Measurements from ENCODE around the gene FUT4. TPM values are rescaled to one million over a fixed set of nuclear protein-coding genes. Genes with fewer than 3 reads are reported as not detected.

FUT4 gene
- total and polyA plus RNA-seq, 2 experiments from 2014 or later, result 2.0 to 7.9 TPM

DNA sequence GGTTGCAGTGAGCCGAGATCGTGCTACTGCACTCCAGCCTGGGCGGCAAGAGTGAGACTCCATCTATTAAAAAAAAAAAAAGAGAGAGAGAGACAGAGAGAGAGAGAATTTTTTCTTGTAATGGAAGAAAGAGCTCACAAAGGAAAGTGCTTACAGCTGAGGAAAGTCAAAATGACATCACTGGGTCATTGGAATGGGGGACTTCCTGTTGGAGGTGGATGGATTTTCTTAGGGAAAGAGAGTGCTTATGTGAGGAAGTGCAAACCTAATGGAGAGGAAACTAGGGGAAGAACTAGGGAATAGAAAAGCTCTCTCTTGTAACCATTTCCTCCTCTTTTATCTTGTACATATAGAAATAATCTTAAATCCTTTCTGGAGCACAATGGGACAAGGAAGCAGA is 17.1 kb downstream of the FUT4 start:
- no peak overlapping the region for H2AFZ ChIP-seq
- H3K79me2 ChIP-seq (ENCODE audit: insufficient read depth), result peaks cover 5% of the 10 kb centered on the region; the same call in 1 of the 2 replicates
- TF ChIP-seq EZH2 (IDR thresholded peaks at IDR 0.05; ENCODE audit: insufficient read depth, poor library complexity, severe bottlenecking) (no peak), EZH2phosphoT487 (IDR thresholded peaks at IDR 0.05; ENCODE audit: insufficient read depth, low read depth) (no peak)
- no peaks in the 10 kb centered on the region for H4K20me1 ChIP-seq (ENCODE audit: insufficient read depth)
- no peak overlapping the region for H3K4me2 ChIP-seq (ENCODE audit: unreplicated experiment)
- H3K36me3 ChIP-seq (ENCODE audit: low read depth), result no peaks in the 10 kb centered on the region
- no peaks in the 10 kb centered on the region for H3K9me3 ChIP-seq (ENCODE audit: low read depth)
- H3F3A ChIP-seq (ENCODE audit: insufficient read depth), result peaks cover 46% of the 10 kb centered on the region
- no peaks in the 10 kb centered on the region for H3K27me3 ChIP-seq (replicated peaks; ENCODE audit: insufficient read depth)
- H3K4me3 ChIP-seq, result no peak overlapping the region
- no peaks in the 10 kb centered on the region for H3K9me2 ChIP-seq (ENCODE audit: insufficient read depth)
- DNase-seq, result no peak
- H3K9ac ChIP-seq, result no peak overlapping the region
- 100% methylated on average over 3 of the region's 3 CpGs for WGBS, 2 experiments (ENCODE audit: low coverage in 1 of 2, low lambda C conversion rate in 2 of 2, missing lambda C conversion rate in 2 of 2)
- H3K4me1 ChIP-seq (ENCODE audit: insufficient read depth), result peaks cover 51% of the 10 kb centered on the region
- in situ Hi-C loops (cut with MboI), result no loop called here
- H3K27ac ChIP-seq, result no peak overlapping the region

DNA sequence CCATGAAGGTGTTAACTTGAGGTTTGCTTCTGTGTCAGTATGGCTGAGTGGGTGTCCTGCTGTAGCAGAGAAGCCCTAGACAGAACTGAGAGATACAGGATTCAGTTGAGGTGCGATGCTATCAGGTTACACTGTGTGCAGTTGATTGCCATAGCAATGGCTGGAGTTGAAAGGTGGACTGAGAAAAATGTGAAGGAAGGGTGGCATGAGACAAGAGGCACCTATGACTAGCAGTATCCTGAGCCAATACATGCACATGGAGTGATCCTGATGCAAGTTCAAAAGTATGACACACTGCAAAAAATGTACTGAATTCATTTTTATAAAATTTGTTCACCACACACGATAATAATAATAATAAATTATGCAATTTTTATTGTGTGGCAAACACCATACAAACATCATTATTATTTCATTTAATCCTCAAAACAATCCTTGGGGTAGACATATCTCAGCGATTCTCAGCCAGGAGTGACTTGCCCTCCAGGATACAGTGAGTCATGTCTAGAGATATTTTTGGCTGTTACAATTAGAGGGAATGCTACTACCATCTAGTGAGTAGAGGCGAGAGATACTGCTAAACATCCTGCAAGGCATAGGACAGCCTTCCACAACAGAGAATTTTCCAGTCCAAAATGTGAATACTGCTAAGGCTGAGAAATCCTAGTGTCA is 19.6 kb downstream of the FUT4 start:
- H4K20me1 ChIP-seq (ENCODE audit: insufficient read depth), result no peaks in the 10 kb centered on the region
- TF ChIP-seq EZH2 (IDR thresholded peaks at IDR 0.05; ENCODE audit: insufficient read depth, poor library complexity, severe bottlenecking), result no peak
- TF ChIP-seq EZH2phosphoT487 (IDR thresholded peaks at IDR 0.05; ENCODE audit: insufficient read depth, low read depth), result no peak
- peak; percentile 90 for DNase-seq
- peaks cover 21% of the 10 kb centered on the region for H3F3A ChIP-seq (ENCODE audit: insufficient read depth)
- no peaks in the 10 kb centered on the region for H3K9me2 ChIP-seq (ENCODE audit: insufficient read depth)
- peak overlapping the region; percentile 77 for H3K27ac ChIP-seq
- 23 to 24% methylated on average over 4 of the region's 4 CpGs for WGBS, 2 experiments (ENCODE audit: low coverage in 1 of 2, low lambda C conversion rate in 2 of 2, missing lambda C conversion rate in 2 of 2)
- peak overlapping the region; percentile 52 for H3K9ac ChIP-seq
- H3K36me3 ChIP-seq (ENCODE audit: low read depth), result no peaks in the 10 kb centered on the region
- no peaks in the 10 kb centered on the region for H3K27me3 ChIP-seq (replicated peaks; ENCODE audit: insufficient read depth)
- peaks cover 4% of the 10 kb centered on the region; the same call in 1 of the 2 replicates for H3K79me2 ChIP-seq (ENCODE audit: insufficient read depth)
- no peak overlapping the region for H3K4me3 ChIP-seq
- no peak overlapping the region for H2AFZ ChIP-seq
- H3K9me3 ChIP-seq (ENCODE audit: low read depth), result no peaks in the 10 kb centered on the region
- H3K4me2 ChIP-seq (ENCODE audit: unreplicated experiment), result peak overlapping the region; percentile 27
- peaks cover 29% of the 10 kb centered on the region for H3K4me1 ChIP-seq (ENCODE audit: insufficient read depth)
- in situ Hi-C loops (cut with MboI), result no loop called here

GRCh38 chr11:94563848-94564467 is 20.2 kb downstream of the FUT4 start:
- Histone ChIP-seq H3F3A (ENCODE audit: insufficient read depth) (peaks cover 16% of the 10 kb centered on the region), H4K20me1 (ENCODE audit: insufficient read depth) (no peaks in the 10 kb centered on the region), H3K27ac (peak overlapping the region; percentile 77; the same call in 1 of the 2 replicates), H2AFZ (no peak overlapping the region), H3K4me2 (ENCODE audit: unreplicated experiment) (peak overlapping the region; percentile 13), H3K9me2 (ENCODE audit: insufficient read depth) (no peaks in the 10 kb centered on the region), H3K9ac (peak overlapping the region; percentile 4; the same call in 1 of the 2 replicates), H3K9me3 (ENCODE audit: low read depth) (no peaks in the 10 kb centered on the region), H3K36me3 (ENCODE audit: low read depth) (no peaks in the 10 kb centered on the region), H3K27me3 (replicated peaks; ENCODE audit: insufficient read depth) (no peaks in the 10 kb centered on the region), H3K4me1 (ENCODE audit: insufficient read depth) (peaks cover 23% of the 10 kb centered on the region), H3K4me3 (no peak overlapping the region), H3K79me2 (ENCODE audit: insufficient read depth) (no peaks in the 10 kb centered on the region)
- in situ Hi-C loops (cut with MboI), result no loop called here
- TF ChIP-seq EZH2phosphoT487 (IDR thresholded peaks at IDR 0.05; ENCODE audit: insufficient read depth, low read depth) (no peak), EZH2 (IDR thresholded peaks at IDR 0.05; ENCODE audit: insufficient read depth, poor library complexity, severe bottlenecking) (no peak)
- no peak for DNase-seq
- WGBS, 2 experiments (ENCODE audit: low coverage in 1 of 2, low lambda C conversion rate in 2 of 2, missing lambda C conversion rate in 2 of 2), result 64 to 68% methylated on average over 8 of the region's 8 CpGs

DNA sequence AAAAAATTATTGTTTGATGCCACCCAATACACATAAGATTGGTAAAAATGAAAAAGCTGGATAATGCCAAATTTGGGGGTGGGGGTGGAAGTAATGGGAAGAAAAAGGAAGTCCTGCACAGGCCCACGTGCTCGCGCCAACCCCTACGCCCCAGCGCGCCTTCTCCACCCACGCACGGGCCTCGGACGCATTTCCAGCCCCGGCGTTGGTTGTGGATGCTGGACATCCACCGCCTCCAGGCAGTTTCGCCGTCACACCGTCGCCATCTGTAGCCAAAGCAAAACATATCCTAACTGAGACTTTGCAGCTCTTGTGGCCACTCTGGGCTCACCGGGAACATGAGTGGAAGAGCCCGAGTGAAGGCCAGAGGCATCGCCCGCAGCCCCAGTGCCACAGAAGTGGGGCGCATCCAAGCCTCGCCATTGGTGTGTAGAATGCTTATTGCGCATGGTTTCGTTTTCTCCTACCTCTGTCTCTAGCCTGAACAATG is 23.5 kb downstream of the FUT4 start, which contains the start of gene PIWIL4:
PIWIL4 (plus strand) TSS at position 188 of the 490 bp plus-strand sequence; CDS start at position 339, 151 bp downstream.
- 90 to 97% methylated on average over 8 to 25 of the region's 25 CpGs for WGBS, 2 experiments (ENCODE audit: low coverage in 1 of 2, low lambda C conversion rate in 2 of 2, missing lambda C conversion rate in 2 of 2)
- H3K27me3 ChIP-seq (replicated peaks; ENCODE audit: insufficient read depth), result no peaks in the 10 kb centered on the region
- H4K20me1 ChIP-seq (ENCODE audit: insufficient read depth), result no peaks in the 10 kb centered on the region
- no peaks in the 10 kb centered on the region for H3K9me2 ChIP-seq (ENCODE audit: insufficient read depth)
- H2AFZ ChIP-seq, result no peak within 1 kb of the TSS
- H3K9ac ChIP-seq, result no peak within 1 kb of the TSS
- DNase-seq, result no peak
- H3K79me2 ChIP-seq (ENCODE audit: insufficient read depth), result no peaks in the 10 kb centered on the region
- in situ Hi-C loops (cut with MboI), result no loop called here
- TF ChIP-seq EZH2 (IDR thresholded peaks at IDR 0.05; ENCODE audit: insufficient read depth, poor library complexity, severe bottlenecking) (no peak), EZH2phosphoT487 (IDR thresholded peaks at IDR 0.05; ENCODE audit: insufficient read depth, low read depth) (no peak)
- H3K9me3 ChIP-seq (ENCODE audit: low read depth), result no peaks in the 10 kb centered on the region
- H3K27ac ChIP-seq, result no peak within 1 kb of the TSS
- no peaks in the 10 kb centered on the region for H3K36me3 ChIP-seq (ENCODE audit: low read depth)
- peaks cover 16% of the 10 kb centered on the region for H3F3A ChIP-seq (ENCODE audit: insufficient read depth)
- H3K4me2 ChIP-seq (ENCODE audit: unreplicated experiment), result no peak within 1 kb of the TSS
- peaks cover 14% of the 10 kb centered on the region for H3K4me1 ChIP-seq (ENCODE audit: insufficient read depth)
- no peak within 1 kb of the TSS for H3K4me3 ChIP-seq
